Brain pericyte (primary cell): ENCODE measurements around the gene DYNC2LI1.

ENCODE experiments used
- DNase-seq: peaks from one replicate; pipeline ENCODE4 v3.0.0-alpha.2; 2012; ENCODE audit warnings: low read depth, low spot score

DYNC2LI1 gene

GRCh38 chr2:43814711-43815110, 40.9 kb downstream of the DYNC2LI1 start:
- no peak for DNase-seq

GRCh38 chr2:43818761-43819160, 44.9 kb downstream of the DYNC2LI1 start:
- no peak for DNase-seq

- DNase-seq: no peak
These were observed 45.8 kb downstream of the DYNC2LI1 start for GRCh38 chr2:43819491-43820163.

- DNase-seq: no peak
These were observed 49.0 kb downstream of the DYNC2LI1 start for GRCh38 chr2:43822839-43823238.

- DNase-seq: no peak
These were observed 49.9 kb downstream of the DYNC2LI1 start for GRCh38 chr2:43823751-43824150.

- no peak for DNase-seq
These were observed 50.7 kb downstream of the DYNC2LI1 start for GRCh38 chr2:43824512-43824911.

DNA sequence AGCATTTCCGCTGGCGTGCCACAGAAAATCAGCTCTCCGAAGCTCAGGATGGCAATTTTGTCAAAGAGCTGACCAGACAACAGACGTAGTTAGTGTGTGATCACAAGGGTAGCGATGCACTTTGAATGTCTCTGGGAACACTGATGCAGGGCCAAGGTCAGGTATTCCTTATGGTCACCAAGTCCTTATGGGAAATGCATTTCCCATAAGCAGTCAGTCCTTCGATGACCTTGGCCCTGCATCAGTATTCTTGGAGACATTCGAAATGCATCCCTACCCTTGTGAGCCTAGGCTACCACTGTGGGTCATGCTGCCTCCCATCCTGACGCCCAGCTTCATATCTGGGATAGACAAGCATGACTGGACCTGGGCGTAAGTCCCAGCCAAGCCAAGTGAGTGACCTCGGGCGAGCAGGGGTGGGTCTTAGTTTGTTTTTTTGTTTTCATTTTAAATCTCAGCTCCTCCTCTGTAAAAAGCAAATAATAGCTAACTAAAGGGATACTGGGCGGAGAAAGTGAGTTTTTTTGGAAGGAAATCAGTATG, 51.2 kb downstream of the DYNC2LI1 start:
- no peak for DNase-seq

GRCh38 chr2:43825841-43826240, 52.0 kb downstream of the DYNC2LI1 start:
- DNase-seq: no peak

DNA sequence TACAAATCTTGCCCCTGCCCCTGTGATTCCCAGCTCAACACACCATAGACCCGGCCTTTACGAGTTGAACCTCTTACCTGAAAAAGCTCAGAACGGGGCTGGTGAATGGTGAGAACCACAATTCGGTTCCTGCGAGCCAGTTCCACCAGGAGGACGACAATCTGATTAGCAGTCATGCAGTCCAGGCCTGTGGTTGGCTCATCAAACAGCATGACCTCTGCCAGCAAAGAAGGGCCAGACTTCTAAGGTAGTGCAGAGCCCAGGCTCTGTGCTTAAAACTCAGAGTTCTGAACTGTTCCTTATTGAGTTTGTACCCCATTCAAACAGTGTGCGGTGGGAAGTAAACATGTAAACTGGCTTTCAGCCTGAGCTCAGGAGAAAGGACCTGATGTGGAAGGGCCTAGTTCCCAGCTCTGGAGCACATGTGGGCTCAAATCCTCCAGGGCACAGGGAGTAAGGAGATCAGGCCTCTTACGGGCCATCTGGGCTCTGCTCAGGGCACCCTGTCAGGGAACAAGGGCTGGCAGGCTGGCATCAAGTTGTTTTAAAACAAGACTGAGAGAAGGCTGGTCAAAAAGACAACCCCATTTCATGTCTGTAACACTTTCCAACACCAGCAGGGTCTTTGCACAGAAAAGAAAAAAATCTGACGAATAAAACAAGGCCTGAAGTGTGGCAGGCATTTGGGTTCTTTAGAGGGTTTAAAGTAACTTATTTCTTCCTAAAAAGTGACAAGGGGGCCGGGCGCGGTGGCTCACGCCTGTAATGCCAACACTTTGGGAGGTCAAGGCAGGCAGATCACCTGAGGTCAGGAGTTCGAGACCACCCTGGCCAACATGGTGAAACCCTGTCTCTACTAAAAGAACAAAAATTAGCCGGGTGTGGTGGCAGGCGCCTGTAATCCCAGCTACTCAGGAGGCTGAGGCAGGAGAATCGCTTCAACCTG, 52.7 kb downstream of the DYNC2LI1 start:
- DNase-seq: no peak

DNA sequence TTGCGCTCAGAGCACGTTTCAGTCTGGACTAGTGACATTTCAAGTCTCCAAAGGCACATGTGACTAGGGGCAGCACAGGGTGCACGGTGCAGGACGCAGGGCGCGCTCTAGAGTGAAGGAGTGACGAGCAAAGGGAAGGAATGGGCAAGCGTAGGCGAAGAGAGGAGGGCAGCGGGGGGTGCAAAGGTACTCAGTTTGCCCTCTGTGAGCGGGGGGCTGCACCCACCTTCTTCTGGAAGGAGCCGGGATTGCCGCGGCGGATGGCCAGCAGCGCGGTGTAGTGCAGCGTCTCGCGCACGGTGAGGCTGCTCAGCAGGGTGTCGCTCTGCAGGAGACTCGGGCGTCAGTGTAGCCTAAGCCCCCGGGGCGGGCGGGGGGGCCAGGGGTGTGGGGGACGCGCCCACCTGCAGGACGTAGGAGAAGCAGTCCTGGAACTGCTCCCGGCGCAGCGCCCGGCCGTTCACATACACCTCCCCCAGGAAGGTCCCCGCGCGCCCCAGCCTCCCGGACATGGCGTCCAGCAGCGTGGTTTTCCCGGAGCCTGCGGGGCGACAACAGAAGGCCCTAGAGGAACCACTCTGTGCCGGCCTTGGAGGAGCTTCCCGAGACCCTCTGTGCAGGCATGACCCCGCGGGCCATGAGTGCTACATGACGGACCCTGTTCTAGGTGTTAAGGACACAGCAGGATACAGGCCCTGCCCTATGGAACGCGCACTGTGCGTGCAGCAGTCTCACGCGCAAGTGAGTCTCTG, 57.9 kb downstream of the DYNC2LI1 start:
- no peak for DNase-seq

DNA sequence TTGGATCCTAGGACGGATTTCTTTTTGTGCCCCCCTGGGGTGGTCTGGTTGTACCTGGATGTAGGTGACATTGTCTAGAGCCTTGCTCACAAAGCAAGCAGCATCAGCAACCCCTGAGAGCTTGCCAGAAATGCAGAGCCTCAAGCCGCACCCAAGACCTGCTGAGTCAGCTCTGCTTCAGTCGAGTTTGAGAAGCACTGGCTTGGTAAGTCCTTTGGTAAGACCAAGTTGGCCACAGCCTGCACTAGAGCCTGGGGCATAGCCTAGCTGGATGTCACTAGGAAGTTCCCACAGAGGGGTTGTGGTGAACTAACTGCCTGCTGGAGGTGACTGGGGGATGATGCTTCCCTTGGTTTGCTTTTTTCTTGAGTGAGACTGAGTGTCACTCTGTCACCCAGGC, 58.6 kb downstream of the DYNC2LI1 start:
- DNase-seq: no peak

DNA sequence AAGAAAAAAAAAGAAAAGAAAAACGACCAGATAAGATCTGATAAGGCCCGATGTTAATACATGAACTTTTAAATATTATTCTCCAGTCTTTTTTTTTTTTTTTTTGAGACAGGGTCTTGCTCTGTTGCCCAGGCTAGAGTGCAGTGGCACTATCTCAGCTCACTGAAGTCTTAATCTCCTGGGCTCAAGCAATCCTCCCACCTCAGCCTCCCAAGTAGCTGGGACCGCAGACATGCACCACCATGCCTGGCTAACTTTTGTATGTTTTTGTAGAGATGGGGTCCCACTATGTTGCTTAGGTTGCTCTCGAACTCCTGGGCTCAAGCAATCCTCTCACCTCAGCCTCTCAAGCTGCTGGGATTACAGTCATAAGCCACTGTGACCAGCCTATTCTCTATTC, 63.2 kb downstream of the DYNC2LI1 start:
- DNase-seq: no peak

- no peak for DNase-seq
These were observed 64.2 kb downstream of the DYNC2LI1 start for GRCh38 chr2:43837831-43838559.

DNA sequence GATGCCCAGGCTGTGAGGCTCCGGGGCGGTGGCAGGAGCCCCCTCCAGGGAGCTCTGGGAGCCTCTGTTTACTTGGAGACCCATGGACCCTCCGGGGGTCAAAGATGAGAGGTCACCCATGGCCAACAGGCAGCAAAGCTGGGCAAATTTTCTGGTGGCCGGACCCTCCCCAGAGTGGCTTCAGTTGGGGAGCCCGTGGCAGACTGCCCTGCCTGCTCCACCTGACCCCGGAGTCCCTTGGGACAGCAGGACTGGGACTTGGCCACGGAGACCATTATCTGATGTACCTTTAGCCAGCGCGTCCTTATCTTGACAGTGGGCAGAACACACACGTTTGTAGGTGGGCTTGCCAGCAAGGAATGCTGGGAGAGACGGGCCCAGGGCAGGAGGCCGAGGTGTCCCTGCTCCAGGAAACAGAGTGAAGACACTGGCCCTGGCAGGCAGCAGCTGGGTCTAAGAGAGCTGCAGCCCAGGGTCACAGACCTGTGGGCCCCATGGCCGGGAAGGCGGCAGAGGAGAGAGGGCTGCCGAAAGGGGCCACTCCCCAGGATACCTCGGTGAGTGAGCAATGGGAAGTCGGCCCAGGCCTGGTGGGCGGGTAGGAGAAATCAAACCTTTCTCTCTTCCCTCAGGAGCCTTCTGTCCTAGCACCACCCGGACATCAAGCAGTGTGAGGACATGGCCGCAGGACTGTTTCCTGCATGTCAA, 64.9 kb downstream of the DYNC2LI1 start, which contains the start of the genes ABCG5 and ABCG8:
Gene ABCG5 (minus strand): TSS at position 280 of the 708 bp plus-strand sequence. CDS start 160 bp downstream, at position 120.
Gene ABCG8 (plus strand): TSS at position 412 of the 708 bp plus-strand sequence. CDS start 83 bp downstream, at position 495.
- no peak for DNase-seq

GRCh38 chr2:43839776-43840564, 66.1 kb downstream of the DYNC2LI1 start:
- no peak for DNase-seq

- no peak for DNase-seq
These were observed 67.1 kb downstream of the DYNC2LI1 start for GRCh38 chr2:43840965-43841364.

GRCh38 chr2:43841949-43842865, 68.4 kb downstream of the DYNC2LI1 start:
- DNase-seq: no peak

DNA sequence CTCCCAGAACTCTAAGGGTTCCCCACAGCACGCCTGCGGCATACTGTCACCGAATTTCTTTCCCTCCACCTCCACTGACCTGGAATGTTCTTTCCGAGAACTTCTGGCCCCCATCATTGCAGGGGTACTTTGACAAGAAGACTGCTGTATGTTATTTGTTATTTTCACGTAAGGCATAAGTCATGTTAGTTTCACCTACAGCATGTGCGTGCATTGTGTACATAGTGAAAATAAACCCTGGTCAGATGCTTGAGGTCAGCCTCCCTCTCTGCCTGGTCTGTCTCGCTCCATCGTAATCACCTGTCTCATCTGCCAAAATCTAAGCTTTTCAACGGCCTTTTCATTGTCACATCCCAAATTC, 69.0 kb downstream of the DYNC2LI1 start:
- DNase-seq: no peak
